Tongue (tissue), 2 donors: Measurements from ENCODE around the gene CC2D2A. TPM values are rescaled to one million over a fixed set of nuclear protein-coding genes. Genes with fewer than 3 reads are reported as not detected.

ENCODE experiments used
- DNase-seq: peaks from one replicate; pipeline ENCODE4 v3.0.0-alpha.2; 2015
- total RNA-seq: library from RNA; depleted of rRNA; stranded (reverse); fragments of >200 nt; gene quantifications from one replicate; pipeline ENCODE4 v1.2.3, GENCODE V29; 2014

CC2D2A gene
- total RNA-seq, 1 donor from 2014 or later: 32.3 TPM

DNA sequence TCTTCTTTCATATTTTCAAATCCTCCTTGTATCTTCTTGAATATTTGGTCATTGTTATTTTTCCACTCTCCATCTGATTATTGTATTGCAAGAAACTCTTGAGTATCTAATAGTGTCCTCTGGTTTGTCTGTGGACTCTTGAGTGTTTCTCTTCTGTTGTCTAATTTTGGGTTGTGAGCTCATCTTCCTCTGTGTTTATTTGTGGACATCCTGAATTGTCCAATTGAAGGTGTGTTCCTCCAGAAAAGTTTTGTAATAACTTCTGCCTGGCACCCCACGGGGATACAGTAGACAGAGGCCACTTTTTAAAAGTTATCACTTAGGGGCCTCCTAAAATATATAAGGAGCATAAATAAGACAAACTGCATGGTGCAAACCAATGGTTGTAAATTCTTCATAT, 3.1 kb upstream of the CC2D2A start:
- no peak for DNase-seq

DNA sequence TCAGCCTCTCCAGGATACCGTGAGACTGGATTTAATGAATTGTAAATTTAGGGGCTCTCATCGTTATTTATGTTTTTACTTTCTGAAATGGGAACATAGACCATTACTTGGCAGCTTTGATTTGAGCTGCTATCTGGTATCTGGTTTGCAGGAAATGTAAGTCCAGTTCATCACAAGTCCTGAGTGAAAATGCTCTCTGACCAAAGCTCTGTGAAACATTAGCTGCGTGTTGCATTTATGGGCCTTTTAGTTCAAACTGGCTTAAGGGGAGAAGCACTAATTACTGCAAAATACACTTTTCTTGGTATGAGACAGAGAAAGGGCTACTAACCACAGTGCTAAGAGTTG, 420 bp downstream of the CC2D2A start:
- DNase-seq: peak; percentile 24

- no peak for DNase-seq
Measured at GRCh38 chr4:15476396-15476795, 6.7 kb downstream of the CC2D2A start.

DNA sequence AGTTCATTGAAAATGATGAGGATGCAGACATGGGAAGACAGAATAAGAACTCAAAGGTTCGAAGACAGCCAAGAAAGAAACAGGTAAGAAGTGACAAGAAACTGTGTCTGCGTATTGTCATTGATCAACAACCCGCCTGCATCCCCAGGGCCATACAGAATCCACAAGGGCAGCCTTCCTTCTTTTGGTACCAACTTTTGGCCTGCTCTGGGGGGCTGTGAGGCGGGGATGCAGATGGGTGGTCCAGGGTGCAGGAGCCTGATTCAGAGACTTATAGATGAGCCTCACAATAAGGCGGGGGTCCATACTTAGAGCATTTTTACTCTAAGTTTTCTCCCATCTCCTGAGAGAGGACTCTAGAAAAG, 9.0 kb downstream of the CC2D2A start:
- no peak for DNase-seq

DNA sequence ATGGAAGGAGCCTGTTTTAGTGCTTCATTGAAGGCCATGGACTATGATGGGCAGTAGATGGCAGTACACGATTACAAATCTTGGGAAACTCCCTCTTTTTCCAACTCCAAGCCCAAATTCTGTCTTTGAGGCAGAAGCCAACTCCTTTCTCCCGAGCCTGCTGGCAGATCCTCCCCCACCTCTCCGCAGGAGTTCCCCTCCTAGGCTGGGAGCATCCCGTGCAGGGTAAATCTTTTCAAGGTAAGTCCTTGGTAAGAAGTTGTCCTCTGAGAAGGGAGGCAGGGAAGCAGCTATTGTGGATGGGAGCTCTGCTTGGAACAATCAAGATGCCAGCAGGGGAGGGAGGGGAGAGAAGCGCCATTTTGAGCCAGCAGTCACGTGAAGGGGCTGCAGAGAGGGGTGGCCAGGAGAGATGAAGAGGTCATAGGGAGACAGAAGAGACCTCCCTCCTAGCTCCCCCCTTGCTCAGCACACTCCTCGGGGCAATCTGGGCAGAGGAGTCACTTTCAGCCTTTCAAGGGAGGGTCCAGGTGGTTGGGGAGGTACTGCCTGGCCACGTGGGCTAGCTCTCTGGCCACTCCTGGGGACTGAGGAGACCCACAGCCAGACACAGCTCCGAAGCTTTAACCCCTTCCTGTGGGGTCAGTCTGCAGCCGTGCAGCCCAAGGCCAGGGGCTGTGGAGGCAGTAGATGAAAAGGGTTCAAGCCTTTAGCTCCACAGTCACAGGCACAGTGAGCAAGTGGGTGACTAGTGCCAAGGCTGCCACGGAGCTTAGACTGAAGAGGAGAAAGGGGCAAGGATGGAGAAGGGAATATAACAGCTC, 9.6 kb downstream of the CC2D2A start:
- DNase-seq: peak; percentile 95

GRCh38 chr4:15479913-15480185, 10.2 kb downstream of the CC2D2A start:
- no peak for DNase-seq

GRCh38 chr4:15481961-15482745, 12.5 kb downstream of the CC2D2A start:
- no peak for DNase-seq

DNA sequence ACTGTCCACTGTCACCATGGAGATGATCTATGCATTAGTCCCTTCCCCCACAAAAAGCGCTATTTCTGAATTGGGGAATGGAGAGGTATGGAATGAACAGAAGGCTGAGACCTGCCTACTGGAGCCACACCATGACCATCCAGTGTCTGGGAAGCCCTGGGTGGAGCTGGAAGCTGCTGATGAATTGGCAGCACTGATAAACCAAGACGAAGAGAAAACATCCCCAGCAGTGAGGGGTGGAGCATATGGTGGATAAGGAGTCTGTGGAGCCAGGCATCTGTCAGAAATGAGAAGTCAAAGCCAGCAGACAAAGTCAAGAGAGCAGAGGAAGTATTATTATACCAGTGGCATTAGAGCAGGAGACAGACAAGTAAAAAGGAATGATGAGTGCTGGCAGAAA, 13.2 kb downstream of the CC2D2A start:
- DNase-seq: no peak

- no peak for DNase-seq
Measured at GRCh38 chr4:15488136-15488535, 18.5 kb downstream of the CC2D2A start.

- peak; percentile 69 for DNase-seq
Measured at GRCh38 chr4:15488658-15489470, 19.2 kb downstream of the CC2D2A start.

DNA sequence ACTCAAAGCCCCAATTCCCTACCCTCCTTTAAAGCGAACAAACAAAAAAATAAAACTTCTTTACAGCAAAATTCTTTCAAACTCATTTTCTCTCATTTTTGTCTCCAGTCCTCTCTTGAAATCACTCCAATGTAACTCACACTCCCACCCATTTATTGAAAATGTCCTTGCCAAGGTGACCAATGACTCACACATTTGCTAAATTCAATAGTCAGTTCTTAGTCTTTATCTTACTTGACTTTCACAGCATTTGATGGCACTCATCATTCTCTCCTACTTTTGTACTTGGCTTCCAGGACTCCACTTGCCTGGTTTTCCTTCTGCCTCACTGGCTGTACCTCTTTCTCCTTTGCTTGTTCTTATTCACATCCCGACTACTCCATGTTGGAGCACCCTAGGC, 19.9 kb downstream of the CC2D2A start:
- no peak for DNase-seq

GRCh38 chr4:15493411-15493810, 23.7 kb downstream of the CC2D2A start:
- DNase-seq: no peak

DNA sequence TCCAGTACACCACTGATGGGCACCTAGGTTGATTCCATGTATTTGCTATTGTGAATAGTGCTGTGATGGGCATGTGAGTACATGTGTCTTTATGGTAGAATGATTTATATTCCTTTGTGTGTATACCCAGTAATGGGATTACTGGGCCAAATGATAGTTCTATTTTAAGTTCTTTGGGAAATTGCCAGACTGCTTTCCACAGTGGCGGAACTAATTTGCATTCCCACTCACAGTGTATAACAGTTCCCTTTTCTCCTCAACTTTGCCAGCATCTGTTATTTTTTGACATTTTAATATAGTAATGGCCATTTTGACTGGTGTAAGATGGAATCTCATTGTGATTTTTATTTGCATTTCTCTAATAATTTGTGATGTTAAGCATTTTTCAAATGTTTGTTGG, 25.9 kb downstream of the CC2D2A start:
- DNase-seq: peak; percentile 30

GRCh38 chr4:15498356-15498755, 28.7 kb downstream of the CC2D2A start:
- no peak for DNase-seq

DNA sequence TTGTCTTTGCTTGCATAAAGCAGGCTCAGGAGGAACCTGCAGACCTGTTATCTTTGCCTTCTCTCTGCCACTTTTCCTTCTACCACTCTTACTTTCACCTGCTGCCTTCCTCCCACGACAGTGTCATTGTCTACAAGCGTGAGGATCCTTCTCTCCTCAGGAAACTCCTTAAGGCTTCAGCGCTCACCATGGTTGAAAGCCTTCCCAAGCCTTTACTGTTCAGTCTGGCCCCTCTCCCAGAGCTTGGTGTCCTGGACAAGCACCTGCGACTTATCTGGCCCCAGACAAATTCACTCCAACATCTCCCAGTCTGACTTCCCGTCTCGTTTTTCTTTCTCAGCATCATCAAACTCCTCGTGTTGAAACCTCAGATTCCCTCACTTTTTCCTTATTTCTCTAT, 31.0 kb downstream of the CC2D2A start:
- no peak for DNase-seq

- no peak for DNase-seq
Measured at GRCh38 chr4:15501941-15502340, 32.3 kb downstream of the CC2D2A start.

- DNase-seq: peak; percentile 17
Measured at GRCh38 chr4:15502384-15502783, 32.7 kb downstream of the CC2D2A start.

- no peak for DNase-seq
Measured at GRCh38 chr4:15504041-15504440, 34.4 kb downstream of the CC2D2A start.

DNA sequence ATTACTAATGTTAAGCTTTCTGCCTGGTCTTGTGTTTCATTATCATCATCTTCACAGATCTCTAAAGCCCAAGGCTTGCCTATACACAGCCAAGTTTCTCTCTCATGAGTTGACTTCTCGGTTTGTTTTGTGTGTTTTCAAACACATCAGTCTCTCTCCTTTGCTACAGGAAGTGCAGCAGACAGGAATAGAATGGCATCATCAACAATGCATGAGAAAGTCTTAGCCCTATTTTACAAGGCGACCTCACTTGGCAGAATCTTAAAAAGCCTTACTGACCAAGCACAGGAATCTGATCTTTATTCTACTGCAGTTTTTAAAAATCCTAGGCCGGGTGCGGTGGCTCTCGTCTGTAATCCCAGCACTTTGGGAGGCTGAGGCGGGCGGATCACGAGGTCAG, 36.8 kb downstream of the CC2D2A start:
- no peak for DNase-seq

- DNase-seq: no peak
Measured at GRCh38 chr4:15507679-15508078, 38.0 kb downstream of the CC2D2A start.

- DNase-seq: no peak
Measured at GRCh38 chr4:15510961-15511360, 41.3 kb downstream of the CC2D2A start.

DNA sequence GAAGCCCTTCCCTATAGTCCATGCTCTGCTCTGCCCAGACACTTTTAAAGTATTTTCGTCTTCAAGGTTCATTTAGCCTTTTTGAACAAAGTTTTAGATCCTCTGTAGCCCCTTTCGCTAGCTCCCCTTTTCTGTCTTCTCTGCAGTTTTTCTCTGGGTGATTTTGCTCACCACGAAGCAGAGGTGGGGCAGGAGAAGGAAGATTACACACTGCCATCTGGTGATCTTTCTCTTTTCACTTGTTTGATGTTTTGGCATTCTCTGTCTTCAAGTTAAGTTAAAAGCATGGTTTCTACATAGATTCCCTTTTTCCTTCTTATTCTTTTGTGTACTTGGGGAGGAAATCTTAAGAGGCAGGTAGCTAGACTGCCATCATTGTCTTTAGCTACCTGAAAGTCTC, 43.9 kb downstream of the CC2D2A start:
- DNase-seq: no peak

DNA sequence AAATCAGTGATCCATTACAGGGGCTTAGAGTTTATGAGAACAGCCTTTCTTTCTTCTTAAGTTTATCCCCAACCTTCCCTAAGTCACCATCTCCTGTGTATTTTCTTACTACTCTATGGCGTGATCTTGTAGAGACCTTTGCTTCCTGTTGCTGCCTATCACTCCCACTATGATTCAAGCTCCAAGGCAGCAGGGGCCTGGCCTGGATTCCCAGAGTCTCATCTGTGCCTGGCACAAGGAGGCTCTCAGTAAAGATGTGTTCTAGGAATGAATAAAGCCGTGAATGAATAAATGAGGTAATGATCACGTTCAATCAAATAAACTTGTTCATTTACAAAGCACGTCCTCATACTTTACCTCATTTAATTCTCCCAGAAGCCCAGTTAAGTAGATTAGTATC, 45.4 kb downstream of the CC2D2A start:
- DNase-seq: no peak
